Mesenchymal stem cell (in vitro differentiated cells and primary cell): Measurements from ENCODE around the gene RPRD2.
A peak's percentile ranks its signal among the peaks of the same experiment; 100 is the strongest.

Experiments
- DNase-seq: peaks from one replicate; pipeline ENCODE4 v3.0.0-alpha.2; 2013
- H2AFZ ChIP-seq: one replicate; pipeline ENCODE4 v1.6.1; 2013; ENCODE audit warnings: low read depth, mild to moderate bottlenecking, control low read depth, inconsistent platforms, low read length, moderate library complexity
- H2AK5ac ChIP-seq: 2 replicates; pipeline ENCODE4 v1.6.1; 2013; ENCODE audit warnings: low read length, moderate library complexity, mild to moderate bottlenecking, inconsistent platforms; ENCODE audit not compliant: severe bottlenecking
- H2BK120ac ChIP-seq: one replicate; pipeline ENCODE4 v1.6.1; 2013; ENCODE audit warnings: low read depth, mild to moderate bottlenecking, inconsistent platforms, low read length, moderate library complexity
- H2BK12ac ChIP-seq, 2 experiments: one replicate each; pipeline ENCODE4 v1.6.1; 2013; ENCODE audit warnings: inconsistent platforms in 2 of 2, low read length in 2 of 2, mild to moderate bottlenecking in 2 of 2, moderate library complexity in 2 of 2, control low read depth in 1 of 2
- H2BK15ac ChIP-seq: one replicate; pipeline ENCODE4 v1.6.1; 2013; ENCODE audit warnings: mild to moderate bottlenecking, low read depth, inconsistent platforms; ENCODE audit not compliant: poor library complexity, severe bottlenecking
- H2BK5ac ChIP-seq: 2 replicates; pipeline ENCODE4 v1.6.1; 2013; ENCODE audit warnings: low read depth, mild to moderate bottlenecking, low read length, control low read depth, inconsistent platforms; ENCODE audit not compliant: poor library complexity, severe bottlenecking
- H3K14ac ChIP-seq, 2 experiments: one replicate each; pipeline ENCODE4 v1.6.1; 2013; ENCODE audit warnings: inconsistent platforms in 2 of 2, low read length in 2 of 2, control low read depth in 1 of 2, mild to moderate bottlenecking in 1 of 2, moderate library complexity in 1 of 2
- H3K18ac ChIP-seq, 2 experiments: one replicate each; pipeline ENCODE4 v1.6.1; 2013; ENCODE audit warnings: inconsistent platforms in 2 of 2, low read length in 2 of 2, control low read depth in 1 of 2, low read depth in 1 of 2, mild to moderate bottlenecking in 1 of 2
- H3K23ac ChIP-seq, 2 experiments: one replicate each; pipeline ENCODE4 v1.6.1; 2013; ENCODE audit warnings: inconsistent platforms in 2 of 2, low read length in 2 of 2, mild to moderate bottlenecking in 2 of 2, moderate library complexity in 2 of 2, control low read depth in 1 of 2
- H3K27ac ChIP-seq: 2 replicates; pipeline ENCODE4 v1.5.1; 2013; ENCODE audit warnings: mild to moderate bottlenecking, moderate library complexity, low read length, control low read depth, inconsistent platforms; ENCODE audit not compliant: poor library complexity, severe bottlenecking
- H3K27me3 ChIP-seq, 2 experiments: 2 replicates each; pipeline versions ENCODE4 v1.6.1 to v1.7.0; 2013; ENCODE audit warnings: low read length in 2 of 2, mild to moderate bottlenecking in 2 of 2, moderate library complexity in 2 of 2, control low read depth in 1 of 2, inconsistent platforms in 1 of 2; ENCODE audit not compliant: control insufficient read depth in 1 of 2, insufficient read depth in 1 of 2
- H3K36me3 ChIP-seq, 2 experiments: 2 replicates each; pipeline versions ENCODE4 v1.6.1 to v1.7.0; 2013; ENCODE audit warnings: low read length in 2 of 2, control low read depth in 1 of 2, inconsistent platforms in 1 of 2, low read depth in 1 of 2, mild to moderate bottlenecking in 1 of 2; ENCODE audit not compliant: insufficient read depth in 2 of 2, control insufficient read depth in 1 of 2
- H3K4ac ChIP-seq, 2 experiments: one replicate each; pipeline ENCODE4 v1.6.1; 2013; ENCODE audit warnings: inconsistent platforms in 2 of 2, low read length in 2 of 2, mild to moderate bottlenecking in 2 of 2, moderate library complexity in 2 of 2, control low read depth in 1 of 2, low read depth in 1 of 2
- H3K4me1 ChIP-seq: 2 replicates; pipeline ENCODE4 v1.6.1; 2013; ENCODE audit warnings: low read depth, low read length, control low read depth; ENCODE audit not compliant: control insufficient read depth, insufficient read depth
- H3K4me2 ChIP-seq: 2 replicates; pipeline ENCODE4 v1.6.1; 2013; ENCODE audit warnings: low read length, mild to moderate bottlenecking, inconsistent platforms; ENCODE audit not compliant: poor library complexity, severe bottlenecking
- H3K4me3 ChIP-seq, 2 experiments: 2 replicates each; pipeline versions ENCODE4 v1.5.1 to v1.7.0; 2013; ENCODE audit warnings: low read length in 2 of 2, mild to moderate bottlenecking in 2 of 2, control low read depth in 1 of 2, low read depth in 1 of 2; ENCODE audit not compliant: insufficient read depth in 1 of 2
- H3K79me1 ChIP-seq: replicated peaks from 2 replicates; pipeline ENCODE4 v1.6.1; 2013; ENCODE audit warnings: mild to moderate bottlenecking, control low read depth, low read length, inconsistent platforms; ENCODE audit not compliant: poor library complexity, severe bottlenecking
- H3K9ac ChIP-seq: 2 replicates; pipeline ENCODE4 v1.7.0; 2013; ENCODE audit warnings: mild to moderate bottlenecking, low read length, moderate library complexity
- H3K9me3 ChIP-seq: 2 replicates; pipeline ENCODE4 v1.7.0; 2013; ENCODE audit warnings: mild to moderate bottlenecking, low read length; ENCODE audit not compliant: control insufficient read depth
- H4K8ac ChIP-seq: one replicate; pipeline ENCODE4 v1.6.1; 2013; ENCODE audit warnings: inconsistent platforms, mild to moderate bottlenecking, low read length, moderate library complexity
- H4K91ac ChIP-seq: one replicate; pipeline ENCODE4 v1.6.1; 2013; ENCODE audit warnings: mild to moderate bottlenecking, low read length, inconsistent platforms
- WGBS: methylation state at CpG from one replicate; pipeline ENCODE4 v1.1.7; 2013; ENCODE audit warnings: mixed read lengths; 5-methylcytosine and 5-hydroxymethylcytosine counted together

RPRD2 gene

GRCh38 chr1:150366416-150367296 is 2.7 kb downstream of the RPRD2 start:
- Histone ChIP-seq H4K8ac (no peak overlapping the region), H3K4me2 (peak overlapping the region; percentile 49), H2BK15ac (no peak overlapping the region), H3K27me3 (no peaks in the 10 kb centered on the region), H3K27ac (peak overlapping the region; percentile 93), H3K23ac (no peak overlapping the region), H2BK5ac (no peak overlapping the region), H3K18ac (no peak overlapping the region), H3K4me3 (peak overlapping the region in 1 of 2 experiments; percentile 91), H2BK12ac (no peak overlapping the region), H2AFZ (no peak overlapping the region), H3K9me3 (no peaks in the 10 kb centered on the region), H3K36me3 (peaks cover 0 to 3% of the 10 kb centered on the region in 2 experiments), H3K4me1 (peaks cover 1% of the 10 kb centered on the region), H2BK120ac (no peak overlapping the region), H3K79me1 (no peaks in the 10 kb centered on the region), H3K9ac (peak overlapping the region; percentile 100), H3K14ac (no peak overlapping the region), H4K91ac (no peak overlapping the region), H2AK5ac (no peak overlapping the region), H3K4ac (no peak overlapping the region)
- 45% methylated on average over 6 of the region's 12 CpGs for WGBS
- peak; percentile 22 for DNase-seq

DNA sequence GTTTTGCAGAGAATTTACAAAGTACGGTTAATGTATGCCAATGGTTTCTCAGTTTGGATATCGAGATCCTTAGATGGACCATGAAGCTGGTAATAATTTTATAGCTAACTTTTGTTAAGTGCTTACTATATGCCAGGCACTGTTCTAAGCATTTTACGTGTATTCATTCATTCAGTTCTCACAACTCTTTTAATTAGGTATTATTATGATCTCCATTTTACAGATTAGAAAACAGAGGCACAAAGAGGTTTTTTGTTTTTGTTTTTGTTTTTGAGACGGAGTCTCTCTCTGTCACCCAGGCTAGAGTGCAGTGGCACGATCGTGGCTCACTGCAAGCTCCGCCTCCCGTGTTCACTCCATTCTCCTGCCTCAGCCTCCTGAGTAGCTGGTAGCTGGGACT is 7.2 kb downstream of the RPRD2 start:
- Histone ChIP-seq H3K23ac (no peak overlapping the region), H3K27ac (no peak overlapping the region), H3K14ac (no peak overlapping the region), H3K4me2 (no peak overlapping the region), H2AFZ (no peak overlapping the region), H2BK5ac (no peak overlapping the region), H3K18ac (no peak overlapping the region), H3K4me1 (no peaks in the 10 kb centered on the region), H3K27me3 (no peaks in the 10 kb centered on the region), H2BK120ac (no peak overlapping the region), H3K79me1 (peaks cover 3% of the 10 kb centered on the region), H3K9me3 (no peaks in the 10 kb centered on the region), H3K36me3 (peaks cover 0 to 3% of the 10 kb centered on the region in 2 experiments), H4K91ac (no peak overlapping the region), H2AK5ac (no peak overlapping the region), H3K9ac (no peak overlapping the region), H3K4ac (no peak overlapping the region), H3K4me3 (no peak overlapping the region), H2BK15ac (no peak overlapping the region), H2BK12ac (no peak overlapping the region), H4K8ac (no peak overlapping the region)
- DNase-seq = no peak
- 93% methylated on average over 7 of the region's 8 CpGs for WGBS

- Histone ChIP-seq H3K4me1 (no peaks in the 10 kb centered on the region), H2BK120ac (no peak overlapping the region), H3K36me3 (peaks cover 0 to 3% of the 10 kb centered on the region in 2 experiments), H2AFZ (no peak overlapping the region), H2BK15ac (no peak overlapping the region), H3K9me3 (no peaks in the 10 kb centered on the region), H4K8ac (no peak overlapping the region), H3K4me3 (no peak overlapping the region), H2BK12ac (no peak overlapping the region), H3K9ac (no peak overlapping the region), H3K14ac (no peak overlapping the region), H2AK5ac (no peak overlapping the region), H3K23ac (no peak overlapping the region), H3K27ac (no peak overlapping the region), H3K4ac (no peak overlapping the region), H3K79me1 (peaks cover 3% of the 10 kb centered on the region), H3K4me2 (no peak overlapping the region), H3K18ac (no peak overlapping the region), H2BK5ac (no peak overlapping the region), H3K27me3 (no peaks in the 10 kb centered on the region), H4K91ac (no peak overlapping the region)
- 98% methylated on average over 1 of the region's 1 CpG for WGBS
- no peak for DNase-seq
These were observed 8.6 kb downstream of the RPRD2 start for GRCh38 chr1:150372580-150372979.

DNA sequence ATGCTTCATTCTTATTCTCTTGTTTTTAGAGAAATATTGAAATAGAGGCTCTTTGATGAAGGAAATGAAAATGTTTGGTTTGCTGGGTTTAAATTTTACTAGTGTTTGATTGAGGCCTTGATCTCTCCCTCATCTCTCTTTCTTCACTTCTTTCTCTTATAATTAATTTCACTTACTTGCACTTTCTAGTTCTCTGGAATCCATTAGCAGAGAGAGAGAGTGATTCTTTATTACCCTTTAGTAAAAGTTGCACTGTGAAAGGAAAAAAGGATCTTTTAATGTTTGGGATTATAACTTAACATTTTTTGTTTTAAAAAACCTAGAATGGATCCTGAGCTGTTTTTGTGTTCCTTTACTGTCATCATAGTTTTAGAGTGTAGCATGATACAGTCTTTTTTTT is 12.2 kb downstream of the RPRD2 start:
- Histone ChIP-seq H2BK5ac (no peak overlapping the region), H3K4ac (no peak overlapping the region), H2AFZ (no peak overlapping the region), H4K91ac (no peak overlapping the region), H3K14ac (no peak overlapping the region), H4K8ac (no peak overlapping the region), H3K27me3 (no peaks in the 10 kb centered on the region), H2BK12ac (no peak overlapping the region), H3K27ac (no peak overlapping the region), H2BK15ac (no peak overlapping the region), H3K4me2 (no peak overlapping the region), H3K4me1 (no peaks in the 10 kb centered on the region), H3K4me3 (no peak overlapping the region), H3K9ac (peak overlapping the region; percentile 39), H3K23ac (no peak overlapping the region), H3K9me3 (no peaks in the 10 kb centered on the region), H2AK5ac (no peak overlapping the region), H3K79me1 (peaks cover 3% of the 10 kb centered on the region), H3K36me3 (no peaks in the 10 kb centered on the region), H3K18ac (no peak overlapping the region), H2BK120ac (no peak overlapping the region)
- DNase-seq = no peak
